Measurements from ENCODE around the gene GLCCI1.

Gene GLCCI1

GRCh38 chr7:8111282-8111960 is 142.8 kb downstream of the GLCCI1 start:
- H3K4me3 ChIP-seq (ENCODE audit: low read depth, low read length) = no peak overlapping the region
- CTCF ChIA-PET = no interaction called here
- no peak for TF ChIP-seq CTCF (IDR thresholded peaks at IDR 0.05; ENCODE audit: insufficient read depth, low read length, missing control alignments)
- POLR2A ChIA-PET = no interaction called here
- DNase-seq (ENCODE audit: low read depth, low spot score) = no peak

- ChIA-PET POLR2A (no interaction called here), CTCF (no interaction called here)
These were observed 144.1 kb downstream of the GLCCI1 start for GRCh38 chr7:8112685-8113084.

GRCh38 chr7:8113184-8113583 is 144.6 kb downstream of the GLCCI1 start:
- ChIA-PET CTCF (no interaction called here), POLR2A (no interaction called here)
- DNase-seq (ENCODE audit: low read depth, low spot score) = no peak
- no peak for TF ChIP-seq CTCF (IDR thresholded peaks at IDR 0.05; ENCODE audit: insufficient read depth, low read length, missing control alignments)
- H3K4me3 ChIP-seq (ENCODE audit: low read depth, low read length) = no peak overlapping the region

More at GRCh38 chr7:8112685-8113084, 144.1 kb downstream of the GLCCI1 start:
- DNase-seq (ENCODE audit: low read depth, low spot score) = no peak
- no peak for TF ChIP-seq CTCF (IDR thresholded peaks at IDR 0.05; ENCODE audit: insufficient read depth, low read length, missing control alignments)
- H3K4me3 ChIP-seq (ENCODE audit: low read depth, low read length) = no peak overlapping the region

- no peak for DNase-seq (ENCODE audit: low read depth, low spot score)
- ChIA-PET POLR2A (no interaction called here), CTCF (no interaction called here)
- no peak for TF ChIP-seq CTCF (IDR thresholded peaks at IDR 0.05; ENCODE audit: insufficient read depth, low read length, missing control alignments)
- H3K4me3 ChIP-seq (ENCODE audit: low read depth, low read length) = no peak overlapping the region
These were observed 145.6 kb downstream of the GLCCI1 start for GRCh38 chr7:8114175-8114574.

- CTCF ChIA-PET = interaction anchor here (1.0 kb wide), 1 partner anchor 11 kb away, joined by 3 read pairs; no protein-coding TSS in a partner anchor
- DNase-seq (ENCODE audit: low read depth, low spot score) = no peak
- TF ChIP-seq CTCF (IDR thresholded peaks at IDR 0.05; ENCODE audit: insufficient read depth, low read length, missing control alignments) = no peak
- POLR2A ChIA-PET = no interaction called here
- no peak overlapping the region for H3K4me3 ChIP-seq (ENCODE audit: low read depth, low read length)
These were observed 147.2 kb downstream of the GLCCI1 start for GRCh38 chr7:8115547-8116402.

GRCh38 chr7:8117195-8117594 is 148.6 kb downstream of the GLCCI1 start:
- DNase-seq (ENCODE audit: low read depth, low spot score) = no peak
- POLR2A ChIA-PET = no interaction called here

More at GRCh38 chr7:8117195-8117594, 148.6 kb downstream of the GLCCI1 start:
- CTCF ChIA-PET = interaction anchor here (1.0 kb wide), 1 partner anchor 12 kb away, joined by 3 read pairs; no protein-coding TSS in a partner anchor
- TF ChIP-seq CTCF (IDR thresholded peaks at IDR 0.05; ENCODE audit: insufficient read depth, low read length, missing control alignments) = no peak
- no peak overlapping the region for H3K4me3 ChIP-seq (ENCODE audit: low read depth, low read length)
